Astrocyte (in vitro differentiated cells and primary cell): ENCODE measurements around the gene HKDC1. TPM values are rescaled to one million over a fixed set of nuclear protein-coding genes. Genes with fewer than 3 reads are reported as not detected.

Source experiments
- DNase-seq: peaks from one replicate; pipeline ENCODE4 v3.0.0-alpha.2; 2010; ENCODE audit warnings: low read depth
- FAIRE-seq: peaks from 2 replicates; lab custom pipeline; 2011; peaks lifted over from hg19 to GRCh38; lab: Jason Lieb, UNC
- H2AFZ ChIP-seq: 2 replicates; pipeline ENCODE4 v1.6.0; 2012; ENCODE audit warnings: low read depth, low read length, inconsistent platforms
- H3K27ac ChIP-seq: 2 replicates; pipeline ENCODE4 v1.5.1; 2011; ENCODE audit warnings: low read depth, low read length, inconsistent platforms
- H3K27me3 ChIP-seq: 2 replicates; pipeline ENCODE4 v1.6.0; 2011; ENCODE audit warnings: low read length, inconsistent platforms; ENCODE audit not compliant: insufficient read depth
- H3K36me3 ChIP-seq: 2 replicates; pipeline ENCODE4 v1.5.1; 2011; ENCODE audit warnings: low read length, inconsistent platforms; ENCODE audit not compliant: insufficient read depth
- H3K4me1 ChIP-seq: 2 replicates; pipeline ENCODE4 v1.5.1; 2011; ENCODE audit warnings: low read length, inconsistent platforms; ENCODE audit not compliant: insufficient read depth
- H3K4me2 ChIP-seq: 2 replicates; pipeline ENCODE4 v1.6.0; 2012; ENCODE audit warnings: low read length, inconsistent platforms
- H3K4me3 ChIP-seq: 2 replicates; pipeline ENCODE4 v1.5.1; 2011; ENCODE audit warnings: low read depth, mild to moderate bottlenecking, low read length, inconsistent platforms; ENCODE audit not compliant: insufficient read depth
- H3K79me2 ChIP-seq: 2 replicates; pipeline ENCODE4 v1.6.0; 2012; ENCODE audit warnings: mild to moderate bottlenecking, low read length, inconsistent platforms; ENCODE audit not compliant: insufficient read depth
- H3K9ac ChIP-seq: 2 replicates; pipeline ENCODE4 v1.6.0; 2012; ENCODE audit warnings: mild to moderate bottlenecking, low read length, inconsistent platforms
- H3K9me3 ChIP-seq: 2 replicates; pipeline ENCODE4 v1.5.1; 2012; ENCODE audit warnings: low read depth, mild to moderate bottlenecking, low read length, inconsistent platforms; ENCODE audit not compliant: insufficient read depth
- H4K20me1 ChIP-seq: 2 replicates; pipeline ENCODE4 v1.6.0; 2012; ENCODE audit warnings: low read length, inconsistent platforms; ENCODE audit not compliant: insufficient read depth
- H3K27ac Mint-ChIP-seq: one replicate; pipeline ENCODE4 v1.8.0; 2021; ENCODE audit warnings: mild to moderate bottlenecking, mixed read lengths; ENCODE audit not compliant: unreplicated experiment
- H3K27me3 Mint-ChIP-seq: one replicate; pipeline ENCODE4 v1.8.0; 2021; ENCODE audit warnings: low read depth, mixed read lengths; ENCODE audit not compliant: unreplicated experiment
- H3K36me3 Mint-ChIP-seq: one replicate; pipeline ENCODE4 v1.8.0; 2021; ENCODE audit warnings: low read depth, mixed read lengths; ENCODE audit not compliant: unreplicated experiment
- H3K4me1 Mint-ChIP-seq: one replicate; pipeline ENCODE4 v1.8.0; 2021; ENCODE audit warnings: low read depth, mixed read lengths; ENCODE audit not compliant: unreplicated experiment
- H3K4me3 Mint-ChIP-seq: one replicate; pipeline ENCODE4 v1.8.0; 2021; ENCODE audit warnings: mild to moderate bottlenecking, moderate library complexity, mixed read lengths; ENCODE audit not compliant: unreplicated experiment
- H3K9me3 Mint-ChIP-seq: one replicate; pipeline ENCODE4 v1.8.0; 2021; ENCODE audit warnings: mild to moderate bottlenecking, mixed read lengths; ENCODE audit not compliant: unreplicated experiment
- CTCF ChIP-seq: IDR thresholded peaks from 2 replicates; pipeline ENCODE4 v1.5.1; 2011; ENCODE audit warnings: low read depth, mild to moderate bottlenecking, inconsistent platforms, low read length, moderate library complexity; ENCODE audit not compliant: insufficient read depth
- EZH2 ChIP-seq: IDR thresholded peaks from 2 replicates; pipeline ENCODE4 v1.6.1; 2012; ENCODE audit warnings: mild to moderate bottlenecking, low read length, inconsistent platforms; ENCODE audit not compliant: insufficient read depth
- total RNA-seq: library from RNA; stranded (reverse); gene quantifications from 2 replicates; pipeline ENCODE4 v1.2.1, GENCODE V29; 2021

The HKDC1 gene
- total RNA-seq, 1 donor from 2014 or later = 4.2 TPM

GRCh38 chr10:69213591-69214311, 6.4 kb upstream of the HKDC1 start:
- Histone ChIP-seq H3K9ac (no peak overlapping the region), H3K4me3 (no peak overlapping the region), H3K4me1 (peaks cover 6% of the 10 kb centered on the region), H3K27ac (no peak overlapping the region), H3K36me3 (peaks cover 5% of the 10 kb centered on the region), H3K79me2 (no peaks in the 10 kb centered on the region), H3K27me3 (peaks cover 2% of the 10 kb centered on the region), H3K4me2 (no peak overlapping the region), H3K9me3 (no peaks in the 10 kb centered on the region), H2AFZ (no peak overlapping the region), H4K20me1 (no peaks in the 10 kb centered on the region)
- Mint-ChIP-seq H3K9me3 (no peaks in the 10 kb centered on the region), H3K27me3 (no peaks in the 10 kb centered on the region), H3K4me3 (no peak overlapping the region), H3K4me1 (peaks cover 31% of the 10 kb centered on the region), H3K36me3 (no peaks in the 10 kb centered on the region), H3K27ac (no peak overlapping the region)
- DNase-seq = no peak
- TF ChIP-seq CTCF (no peak), EZH2 (no peak)
- no peak for FAIRE-seq

GRCh38 chr10:69214666-69215131, 5.4 kb upstream of the HKDC1 start:
- FAIRE-seq = no peak

More at GRCh38 chr10:69214666-69215131, 5.4 kb upstream of the HKDC1 start:
- Histone ChIP-seq H3K4me1 (peaks cover 6% of the 10 kb centered on the region), H3K27me3 (peaks cover 2% of the 10 kb centered on the region), H3K36me3 (no peaks in the 10 kb centered on the region), H3K27ac (no peak overlapping the region), H3K9ac (no peak overlapping the region), H4K20me1 (no peaks in the 10 kb centered on the region), H3K4me3 (no peak overlapping the region), H3K79me2 (no peaks in the 10 kb centered on the region), H3K4me2 (no peak overlapping the region), H3K9me3 (no peaks in the 10 kb centered on the region), H2AFZ (no peak overlapping the region)
- TF ChIP-seq CTCF (no peak), EZH2 (no peak)
- Mint-ChIP-seq H3K27ac (no peak overlapping the region), H3K9me3 (no peaks in the 10 kb centered on the region), H3K36me3 (no peaks in the 10 kb centered on the region), H3K27me3 (no peaks in the 10 kb centered on the region), H3K4me1 (peaks cover 36% of the 10 kb centered on the region), H3K4me3 (no peak overlapping the region)
- no peak for DNase-seq
